ENCODE measurements around the gene LSM11.
A peak's percentile ranks its signal among the peaks of the same experiment; 100 is the strongest.

The LSM11 gene

GRCh38 chr5:157750320-157750719 lies 6.8 kb downstream of the LSM11 start:
- peak; percentile 78 for ATAC-seq

GRCh38 chr5:157756122-157756521 lies 12.6 kb downstream of the LSM11 start:
- ATAC-seq = no peak
- TF ChIP-seq BACH2 (CRISPR knock-in tag; IDR thresholded peaks at IDR 0.05; ENCODE audit: borderline replicate concordance) = no peak
- no peak for TF ChIP-seq OSR1 (CRISPR knock-in tag; IDR thresholded peaks at IDR 0.05)
- no peak for TF ChIP-seq ARNTL (CRISPR knock-in tag; IDR thresholded peaks at IDR 0.05; ENCODE audit: borderline replicate concordance, low read depth)
- no peak for TF ChIP-seq TOX (CRISPR knock-in tag; IDR thresholded peaks at IDR 0.05; ENCODE audit: borderline replicate concordance)
- no peak for TF ChIP-seq ZNF70 (CRISPR knock-in tag; IDR thresholded peaks at IDR 0.05)
- TF ChIP-seq GLIS3 (CRISPR knock-in tag; IDR thresholded peaks at IDR 0.05) = no peak
- TF ChIP-seq SNAI2 (CRISPR knock-in tag; IDR thresholded peaks at IDR 0.05) = no peak
- TF ChIP-seq PATZ1 (CRISPR knock-in tag; IDR thresholded peaks at IDR 0.05; ENCODE audit: borderline replicate concordance) = no peak

More at GRCh38 chr5:157750320-157750719, 6.8 kb downstream of the LSM11 start:
- TF ChIP-seq ZNF8 (CRISPR knock-in tag; IDR thresholded peaks at IDR 0.05) (no peak), ISL1 (CRISPR knock-in tag; IDR thresholded peaks at IDR 0.05) (no peak), RARB (CRISPR knock-in tag; IDR thresholded peaks at IDR 0.05) (no peak), OSR1 (CRISPR knock-in tag; IDR thresholded peaks at IDR 0.05) (no peak), ZNF70 (CRISPR knock-in tag; IDR thresholded peaks at IDR 0.05) (no peak), POU6F1 (CRISPR knock-in tag; IDR thresholded peaks at IDR 0.05; ENCODE audit: borderline replicate concordance, low read depth) (no peak), PATZ1 (CRISPR knock-in tag; IDR thresholded peaks at IDR 0.05; ENCODE audit: borderline replicate concordance) (no peak), ESRRG (CRISPR knock-in tag; IDR thresholded peaks at IDR 0.05) (no peak)

- TF ChIP-seq BACH2 (CRISPR knock-in tag; IDR thresholded peaks at IDR 0.05; ENCODE audit: borderline replicate concordance) (no peak), ISL1 (CRISPR knock-in tag; IDR thresholded peaks at IDR 0.05) (no peak), ZC3H10 (CRISPR knock-in tag; IDR thresholded peaks at IDR 0.05) (no peak), ZFP30 (CRISPR knock-in tag; IDR thresholded peaks at IDR 0.05) (no peak), ARNTL (CRISPR knock-in tag; IDR thresholded peaks at IDR 0.05; ENCODE audit: borderline replicate concordance, low read depth) (no peak), CREB5 (CRISPR knock-in tag; IDR thresholded peaks at IDR 0.05; ENCODE audit: low read depth) (no peak), ZNF70 (CRISPR knock-in tag; IDR thresholded peaks at IDR 0.05) (no peak), ZNF8 (CRISPR knock-in tag; IDR thresholded peaks at IDR 0.05) (no peak), RARB (CRISPR knock-in tag; IDR thresholded peaks at IDR 0.05) (no peak), CSDC2 (CRISPR knock-in tag; IDR thresholded peaks at IDR 0.05) (no peak), ZNF565 (CRISPR knock-in tag; conservative IDR thresholded peaks at IDR 0.05; ENCODE audit: low read depth) (no peak), POU6F1 (CRISPR knock-in tag; IDR thresholded peaks at IDR 0.05; ENCODE audit: borderline replicate concordance, low read depth) (no peak), SNAI2 (CRISPR knock-in tag; IDR thresholded peaks at IDR 0.05) (no peak)
- no peak for ATAC-seq
Measured at GRCh38 chr5:157758706-157759105, 15.2 kb downstream of the LSM11 start.

Data from SK-N-SH treated with all-trans-retinoic acid at 6 μM for 48 hours (cell line).